GM23338 (cell line): ENCODE results near the gene GMPR. TPM values are rescaled to one million over a fixed set of nuclear protein-coding genes. Genes with fewer than 3 reads are reported as not detected.

Experiments used
- ATAC-seq: fragments of 200-7000 bp; cut with Tn5 transposase; 3 replicates; pipeline ENCODE4 v1.9.1; 2020
- DNase-seq: peaks from one replicate; pipeline ENCODE4 v3.0.0-alpha.2; 2015; ENCODE audit warnings: low spot score
- H2AFZ ChIP-seq: fragments of 200-600 bp; sonication (generic); 2 replicates; pipeline ENCODE4 v1.8.0; 2016; ENCODE audit warnings: antibody characterized with exemption, mild to moderate bottlenecking, moderate library complexity
- H3F3A ChIP-seq: fragments of 200-600 bp; sonication (generic); replicated peaks from 2 replicates; pipeline ENCODE4 v1.8.0; 2017; ENCODE audit warnings: antibody characterized with exemption, mixed run types, low read depth
- H3K27ac ChIP-seq: fragments of 200-600 bp; sonication (generic); 2 replicates; pipeline ENCODE4 v1.6.1; 2016; ENCODE audit warnings: low read depth
- H3K27me3 ChIP-seq: fragments of 200-600 bp; sonication (generic); 2 replicates; pipeline ENCODE4 v1.8.0; 2016; ENCODE audit warnings: mild to moderate bottlenecking, mixed run types, moderate library complexity; ENCODE audit not compliant: insufficient read depth
- H3K36me3 ChIP-seq: fragments of 200-600 bp; sonication (generic); 2 replicates; pipeline ENCODE4 v1.8.0; 2016; ENCODE audit warnings: mild to moderate bottlenecking; ENCODE audit not compliant: insufficient read depth
- H3K4me1 ChIP-seq: fragments of 200-600 bp; sonication (generic); 2 replicates; pipeline ENCODE4 v1.8.0; 2016; ENCODE audit warnings: mild to moderate bottlenecking, moderate library complexity; ENCODE audit not compliant: insufficient read depth
- H3K4me2 ChIP-seq: fragments of 200-600 bp; sonication (generic); 2 replicates; pipeline ENCODE4 v1.7.1; 2017; ENCODE audit warnings: mixed run types
- H3K4me3 ChIP-seq: fragments of 200-600 bp; sonication (generic); 2 replicates; pipeline ENCODE4 v1.6.1; 2016; ENCODE audit warnings: mixed run types
- H3K79me2 ChIP-seq: fragments of 200-600 bp; sonication (generic); replicated peaks from 2 replicates; pipeline ENCODE4 v1.8.0; 2017; ENCODE audit warnings: mild to moderate bottlenecking; ENCODE audit not compliant: insufficient read depth
- H3K9me2 ChIP-seq: fragments of 200-600 bp; sonication (generic); 2 replicates; pipeline ENCODE4 v1.8.0; 2017; ENCODE audit not compliant: insufficient read depth
- H4K20me1 ChIP-seq: fragments of 200-600 bp; sonication (generic); replicated peaks from 2 replicates; pipeline ENCODE4 v1.8.0; 2017; ENCODE audit warnings: mild to moderate bottlenecking; ENCODE audit not compliant: insufficient read depth
- H3K27ac Mint-ChIP-seq: 2 replicates; pipeline ENCODE4 v1.8.0; 2020; ENCODE audit warnings: inconsistent platforms, mild to moderate bottlenecking, moderate library complexity, mixed read lengths
- H3K27me3 Mint-ChIP-seq: 3 replicates; pipeline ENCODE4 v1.8.0; 2022; ENCODE audit warnings: low read depth, mild to moderate bottlenecking, moderate library complexity, mixed read lengths, inconsistent platforms; ENCODE audit not compliant: insufficient read depth, poor library complexity
- H3K36me3 Mint-ChIP-seq: 3 replicates; pipeline ENCODE4 v1.8.0; 2021; ENCODE audit warnings: low read depth, mild to moderate bottlenecking, inconsistent platforms, moderate library complexity, mixed read lengths
- H3K4me1 Mint-ChIP-seq: 3 replicates; pipeline ENCODE4 v1.8.0; 2020; ENCODE audit warnings: mild to moderate bottlenecking, inconsistent platforms, mixed read lengths
- H3K4me3 Mint-ChIP-seq: 3 replicates; pipeline ENCODE4 v1.8.0; 2021; ENCODE audit warnings: moderate library complexity, mild to moderate bottlenecking, inconsistent platforms, mixed read lengths
- H3K9me3 Mint-ChIP-seq: 3 replicates; pipeline ENCODE4 v1.8.0; 2020; ENCODE audit warnings: moderate library complexity, mild to moderate bottlenecking, inconsistent platforms, mixed read lengths
- ETS1 ChIP-seq: IDR thresholded peaks from 2 replicates; pipeline ENCODE4 v1.6.1; 2016; ENCODE audit warnings: antibody characterized with exemption
- EZH2phosphoT487 ChIP-seq: fragments of 200-600 bp; sonication (generic); IDR thresholded peaks from one replicate; pipeline ENCODE4 v1.8.1; 2018; ENCODE audit warnings: antibody characterized with exemption; ENCODE audit not compliant: unreplicated experiment
- NANOG ChIP-seq: IDR thresholded peaks from 2 replicates; pipeline ENCODE4 v1.6.1; 2016; ENCODE audit warnings: antibody characterized with exemption, borderline replicate concordance
- POLR2AphosphoS5 ChIP-seq: IDR thresholded peaks from 2 replicates; pipeline ENCODE4 v1.6.1; 2016; ENCODE audit warnings: antibody characterized with exemption, low read depth
- ZNF114 ChIP-seq: fragments of 250-450 bp; sonication (Bioruptor Pico); IDR thresholded peaks from 2 replicates; pipeline ENCODE4 v1.5.0; 2020; ENCODE audit warnings: mild to moderate bottlenecking, moderate library complexity
- ZNF331 ChIP-seq: fragments of 250-450 bp; sonication (Bioruptor Pico); IDR thresholded peaks from 2 replicates; pipeline ENCODE4 v1.5.0; 2020; ENCODE audit warnings: low read depth, mild to moderate bottlenecking, moderate library complexity
- polyA plus RNA-seq: library from polyadenylated mRNA; unstranded; fragments of >200 nt; fragmentation: Nextera tagmentation; extraction: Ambion mirVana; gene quantifications from 2 replicates; pipeline ENCODE4 v1.2.1, GENCODE V29; 2016
- total RNA-seq: library from RNA; depleted of rRNA; stranded (reverse); fragments of >200 nt; shearing (Covaris generic); gene quantifications from 2 replicates; pipeline ENCODE4 v1.2.3, GENCODE V29; 2014
- TF ChIP-seq, protein P1 (sequence below): IDR thresholded peaks from one replicate; pipeline ENCODE4 v1.6.1; 2018; ENCODE audit warnings: antibody characterized with exemption; ENCODE audit not compliant: unreplicated experiment
- TF ChIP-seq, protein P2 (sequence below): fragments of 250-450 bp; sonication (Bioruptor Pico); IDR thresholded peaks from 2 replicates; pipeline ENCODE4 v1.5.0; 2020; ENCODE audit warnings: mild to moderate bottlenecking, moderate library complexity

Gene GMPR
- total and polyA plus RNA-seq, 2 experiments from 2014 or later = 0.23 to 0.35 TPM

- no peak for TF ChIP-seq EZH2phosphoT487
These were observed 54.0 kb downstream of the GMPR start (continued) for GRCh38 chr6:16292432-16292831.

- H3K36me3 Mint-ChIP-seq = no peaks in the 10 kb centered on the region
- ATAC-seq = no peak
- H3K27ac ChIP-seq = no peak overlapping the region
- no peaks in the 10 kb centered on the region for H3K79me2 ChIP-seq
- TF ChIP-seq, protein P1, sequence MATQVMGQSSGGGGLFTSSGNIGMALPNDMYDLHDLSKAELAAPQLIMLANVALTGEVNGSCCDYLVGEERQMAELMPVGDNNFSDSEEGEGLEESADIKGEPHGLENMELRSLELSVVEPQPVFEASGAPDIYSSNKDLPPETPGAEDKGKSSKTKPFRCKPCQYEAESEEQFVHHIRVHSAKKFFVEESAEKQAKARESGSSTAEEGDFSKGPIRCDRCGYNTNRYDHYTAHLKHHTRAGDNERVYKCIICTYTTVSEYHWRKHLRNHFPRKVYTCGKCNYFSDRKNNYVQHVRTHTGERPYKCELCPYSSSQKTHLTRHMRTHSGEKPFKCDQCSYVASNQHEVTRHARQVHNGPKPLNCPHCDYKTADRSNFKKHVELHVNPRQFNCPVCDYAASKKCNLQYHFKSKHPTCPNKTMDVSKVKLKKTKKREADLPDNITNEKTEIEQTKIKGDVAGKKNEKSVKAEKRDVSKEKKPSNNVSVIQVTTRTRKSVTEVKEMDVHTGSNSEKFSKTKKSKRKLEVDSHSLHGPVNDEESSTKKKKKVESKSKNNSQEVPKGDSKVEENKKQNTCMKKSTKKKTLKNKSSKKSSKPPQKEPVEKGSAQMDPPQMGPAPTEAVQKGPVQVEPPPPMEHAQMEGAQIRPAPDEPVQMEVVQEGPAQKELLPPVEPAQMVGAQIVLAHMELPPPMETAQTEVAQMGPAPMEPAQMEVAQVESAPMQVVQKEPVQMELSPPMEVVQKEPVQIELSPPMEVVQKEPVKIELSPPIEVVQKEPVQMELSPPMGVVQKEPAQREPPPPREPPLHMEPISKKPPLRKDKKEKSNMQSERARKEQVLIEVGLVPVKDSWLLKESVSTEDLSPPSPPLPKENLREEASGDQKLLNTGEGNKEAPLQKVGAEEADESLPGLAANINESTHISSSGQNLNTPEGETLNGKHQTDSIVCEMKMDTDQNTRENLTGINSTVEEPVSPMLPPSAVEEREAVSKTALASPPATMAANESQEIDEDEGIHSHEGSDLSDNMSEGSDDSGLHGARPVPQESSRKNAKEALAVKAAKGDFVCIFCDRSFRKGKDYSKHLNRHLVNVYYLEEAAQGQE = no peak
- TF ChIP-seq ETS1 = no peak
- TF ChIP-seq POLR2AphosphoS5 = no peak
- TF ChIP-seq ZNF114 (CRISPR knock-in tag) = no peak
- TF ChIP-seq EZH2phosphoT487 = no peak
- no peak for TF ChIP-seq ZNF331 (CRISPR knock-in tag)
- TF ChIP-seq NANOG = no peak
- no peaks in the 10 kb centered on the region for H3K27me3 ChIP-seq
- DNase-seq = no peak
- no peak overlapping the region for H3K27ac Mint-ChIP-seq
- no peak overlapping the region for H2AFZ ChIP-seq
- peaks cover 8% of the 10 kb centered on the region for H3K4me1 Mint-ChIP-seq
- peaks cover 12% of the 10 kb centered on the region for H3K27me3 Mint-ChIP-seq
- no peaks in the 10 kb centered on the region for H3F3A ChIP-seq
- H3K4me3 Mint-ChIP-seq = no peak overlapping the region
- no peak overlapping the region for H3K4me3 ChIP-seq
- H3K4me2 ChIP-seq = no peak overlapping the region
- H3K4me1 ChIP-seq = no peaks in the 10 kb centered on the region
- no peaks in the 10 kb centered on the region for H3K36me3 ChIP-seq
- H3K9me3 Mint-ChIP-seq = no peaks in the 10 kb centered on the region; the same call in 2 of the 3 replicates
- H3K9me2 ChIP-seq = no peaks in the 10 kb centered on the region
- no peaks in the 10 kb centered on the region for H4K20me1 ChIP-seq
These were observed 54.6 kb downstream of the GMPR start for GRCh38 chr6:16292942-16293341.

DNA sequence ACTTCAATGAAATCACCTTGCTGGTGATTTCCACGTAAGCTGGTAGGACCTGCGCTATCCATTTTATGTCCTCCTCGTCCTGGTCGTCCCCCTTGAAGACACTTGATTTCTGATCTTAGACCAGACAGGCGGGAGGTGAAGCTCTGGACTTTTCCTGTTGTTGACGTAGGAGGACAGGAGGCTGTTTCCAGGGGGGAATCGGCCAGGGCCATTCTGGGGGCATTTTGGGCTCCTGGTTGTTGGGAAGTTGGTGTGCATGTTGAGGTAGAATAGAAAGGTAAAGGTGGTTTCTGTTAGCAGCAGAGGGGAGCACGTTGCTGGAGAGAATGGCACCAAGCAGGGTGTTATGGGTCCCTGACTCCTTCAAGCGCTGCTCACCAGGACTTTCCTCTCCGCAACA lies 56.0 kb downstream of the GMPR start:
- DNase-seq (no peak), ATAC-seq (no peak)
- H3K4me3 Mint-ChIP-seq = no peak overlapping the region
- H3K4me2 ChIP-seq = no peak overlapping the region
- peaks cover 12% of the 10 kb centered on the region for H3K27me3 Mint-ChIP-seq
- no peaks in the 10 kb centered on the region for H3F3A ChIP-seq
- H3K4me1 Mint-ChIP-seq = peaks cover 8% of the 10 kb centered on the region
- H3K27ac Mint-ChIP-seq = no peak overlapping the region
- H3K27ac ChIP-seq = no peak overlapping the region
- H3K36me3 ChIP-seq = no peaks in the 10 kb centered on the region
- H3K4me1 ChIP-seq = no peaks in the 10 kb centered on the region
- TF ChIP-seq, protein P2, sequence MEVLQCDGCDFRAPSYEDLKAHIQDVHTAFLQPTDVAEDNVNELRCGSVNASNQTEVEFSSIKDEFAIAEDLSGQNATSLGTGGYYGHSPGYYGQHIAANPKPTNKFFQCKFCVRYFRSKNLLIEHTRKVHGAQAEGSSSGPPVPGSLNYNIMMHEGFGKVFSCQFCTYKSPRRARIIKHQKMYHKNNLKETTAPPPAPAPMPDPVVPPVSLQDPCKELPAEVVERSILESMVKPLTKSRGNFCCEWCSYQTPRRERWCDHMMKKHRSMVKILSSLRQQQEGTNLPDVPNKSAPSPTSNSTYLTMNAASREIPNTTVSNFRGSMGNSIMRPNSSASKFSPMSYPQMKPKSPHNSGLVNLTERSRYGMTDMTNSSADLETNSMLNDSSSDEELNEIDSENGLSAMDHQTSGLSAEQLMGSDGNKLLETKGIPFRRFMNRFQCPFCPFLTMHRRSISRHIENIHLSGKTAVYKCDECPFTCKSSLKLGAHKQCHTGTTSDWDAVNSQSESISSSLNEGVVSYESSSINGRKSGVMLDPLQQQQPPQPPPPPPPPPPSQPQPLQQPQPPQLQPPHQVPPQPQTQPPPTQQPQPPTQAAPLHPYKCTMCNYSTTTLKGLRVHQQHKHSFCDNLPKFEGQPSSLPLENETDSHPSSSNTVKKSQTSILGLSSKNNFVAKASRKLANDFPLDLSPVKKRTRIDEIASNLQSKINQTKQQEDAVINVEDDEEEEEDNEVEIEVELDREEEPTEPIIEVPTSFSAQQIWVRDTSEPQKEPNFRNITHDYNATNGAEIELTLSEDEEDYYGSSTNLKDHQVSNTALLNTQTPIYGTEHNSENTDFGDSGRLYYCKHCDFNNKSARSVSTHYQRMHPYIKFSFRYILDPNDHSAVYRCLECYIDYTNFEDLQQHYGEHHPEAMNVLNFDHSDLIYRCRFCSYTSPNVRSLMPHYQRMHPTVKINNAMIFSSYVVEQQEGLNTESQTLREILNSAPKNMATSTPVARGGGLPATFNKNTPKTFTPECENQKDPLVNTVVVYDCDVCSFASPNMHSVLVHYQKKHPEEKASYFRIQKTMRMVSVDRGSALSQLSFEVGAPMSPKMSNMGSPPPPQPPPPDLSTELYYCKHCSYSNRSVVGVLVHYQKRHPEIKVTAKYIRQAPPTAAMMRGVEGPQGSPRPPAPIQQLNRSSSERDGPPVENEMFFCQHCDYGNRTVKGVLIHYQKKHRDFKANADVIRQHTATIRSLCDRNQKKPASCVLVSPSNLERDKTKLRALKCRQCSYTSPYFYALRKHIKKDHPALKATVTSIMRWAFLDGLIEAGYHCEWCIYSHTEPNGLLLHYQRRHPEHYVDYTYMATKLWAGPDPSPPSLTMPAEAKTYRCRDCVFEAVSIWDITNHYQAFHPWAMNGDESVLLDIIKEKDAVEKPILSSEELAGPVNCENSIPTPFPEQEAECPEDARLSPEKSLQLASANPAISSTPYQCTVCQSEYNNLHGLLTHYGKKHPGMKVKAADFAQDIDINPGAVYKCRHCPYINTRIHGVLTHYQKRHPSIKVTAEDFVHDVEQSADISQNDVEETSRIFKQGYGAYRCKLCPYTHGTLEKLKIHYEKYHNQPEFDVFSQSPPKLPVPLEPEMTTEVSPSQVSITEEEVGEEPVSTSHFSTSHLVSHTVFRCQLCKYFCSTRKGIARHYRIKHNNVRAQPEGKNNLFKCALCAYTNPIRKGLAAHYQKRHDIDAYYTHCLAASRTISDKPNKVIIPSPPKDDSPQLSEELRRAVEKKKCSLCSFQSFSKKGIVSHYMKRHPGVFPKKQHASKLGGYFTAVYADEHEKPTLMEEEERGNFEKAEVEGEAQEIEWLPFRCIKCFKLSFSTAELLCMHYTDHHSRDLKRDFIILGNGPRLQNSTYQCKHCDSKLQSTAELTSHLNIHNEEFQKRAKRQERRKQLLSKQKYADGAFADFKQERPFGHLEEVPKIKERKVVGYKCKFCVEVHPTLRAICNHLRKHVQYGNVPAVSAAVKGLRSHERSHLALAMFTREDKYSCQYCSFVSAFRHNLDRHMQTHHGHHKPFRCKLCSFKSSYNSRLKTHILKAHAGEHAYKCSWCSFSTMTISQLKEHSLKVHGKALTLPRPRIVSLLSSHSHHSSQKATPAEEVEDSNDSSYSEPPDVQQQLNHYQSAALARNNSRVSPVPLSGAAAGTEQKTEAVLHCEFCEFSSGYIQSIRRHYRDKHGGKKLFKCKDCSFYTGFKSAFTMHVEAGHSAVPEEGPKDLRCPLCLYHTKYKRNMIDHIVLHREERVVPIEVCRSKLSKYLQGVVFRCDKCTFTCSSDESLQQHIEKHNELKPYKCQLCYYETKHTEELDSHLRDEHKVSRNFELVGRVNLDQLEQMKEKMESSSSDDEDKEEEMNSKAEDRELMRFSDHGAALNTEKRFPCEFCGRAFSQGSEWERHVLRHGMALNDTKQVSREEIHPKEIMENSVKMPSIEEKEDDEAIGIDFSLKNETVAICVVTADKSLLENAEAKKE (CRISPR knock-in tag) = no peak
- TF ChIP-seq POLR2AphosphoS5 = no peak
- no peaks in the 10 kb centered on the region; the same call in 2 of the 3 replicates for H3K9me3 Mint-ChIP-seq
- no peaks in the 10 kb centered on the region for H4K20me1 ChIP-seq
- no peaks in the 10 kb centered on the region for H3K9me2 ChIP-seq
- H2AFZ ChIP-seq = no peak overlapping the region
- H3K79me2 ChIP-seq = no peaks in the 10 kb centered on the region
- H3K4me3 ChIP-seq = no peak overlapping the region
- H3K27me3 ChIP-seq = no peaks in the 10 kb centered on the region
- no peaks in the 10 kb centered on the region for H3K36me3 Mint-ChIP-seq
